Measurements from ENCODE around the gene NENF.
"Not testable (repeated sequence)": the region's sequence is repeated elsewhere in the genome, so short reads cannot be mapped to it uniquely, and the experiment has no call there.

Gene NENF

DNA sequence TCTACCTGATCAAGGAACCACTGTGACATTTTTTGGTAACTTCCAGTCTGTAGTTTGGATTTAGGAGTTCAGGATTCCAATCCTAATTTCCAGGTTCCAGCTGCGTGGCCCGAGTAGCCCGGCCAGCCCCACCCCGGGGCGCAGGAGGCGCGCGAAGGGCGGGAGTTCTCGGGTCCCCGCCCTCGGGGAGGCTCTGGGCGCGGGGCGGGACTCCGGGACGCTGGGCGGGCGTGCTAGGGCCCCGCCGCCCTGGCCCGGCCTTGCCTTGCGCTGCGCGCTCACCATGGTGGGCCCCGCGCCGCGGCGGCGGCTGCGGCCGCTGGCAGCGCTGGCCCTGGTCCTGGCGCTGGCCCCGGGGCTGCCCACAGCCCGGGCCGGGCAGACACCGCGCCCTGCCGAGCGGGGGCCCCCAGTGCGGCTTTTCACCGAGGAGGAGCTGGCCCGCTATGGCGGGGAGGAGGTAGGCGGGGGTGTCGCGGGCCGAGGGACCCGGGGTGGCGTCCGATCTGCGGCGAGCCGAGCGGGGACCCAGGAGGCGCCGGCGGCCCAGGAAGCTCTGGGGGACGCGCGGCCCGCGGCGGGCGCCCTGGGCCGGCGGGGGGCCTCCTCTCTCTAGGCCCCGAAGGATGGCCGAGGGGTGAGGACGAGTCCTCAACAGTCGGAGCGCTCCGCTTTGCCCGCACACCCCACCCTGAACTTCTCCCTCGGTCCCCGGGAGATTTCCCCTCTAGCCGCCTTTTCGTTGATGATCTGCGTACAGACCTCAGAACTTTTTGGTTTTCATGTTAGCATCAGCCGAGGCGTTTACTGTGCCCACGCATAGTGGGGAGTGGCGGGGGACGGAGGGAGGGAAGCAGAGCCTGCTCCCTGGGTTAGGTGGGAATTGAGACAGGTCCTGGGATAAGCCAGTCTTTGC, at the start of gene NENF:
NENF (plus strand) TSS at position 260 of the 916 bp plus-strand sequence; CDS start at position 284, 24 bp downstream.
- peak within 1 kb of the TSS; percentile 78 for H3K4me3 ChIP-seq (ENCODE audit: low read length)
- peak; percentile 79 for DNase-seq (ENCODE audit: low read depth)
- TF ChIP-seq, protein P1, sequence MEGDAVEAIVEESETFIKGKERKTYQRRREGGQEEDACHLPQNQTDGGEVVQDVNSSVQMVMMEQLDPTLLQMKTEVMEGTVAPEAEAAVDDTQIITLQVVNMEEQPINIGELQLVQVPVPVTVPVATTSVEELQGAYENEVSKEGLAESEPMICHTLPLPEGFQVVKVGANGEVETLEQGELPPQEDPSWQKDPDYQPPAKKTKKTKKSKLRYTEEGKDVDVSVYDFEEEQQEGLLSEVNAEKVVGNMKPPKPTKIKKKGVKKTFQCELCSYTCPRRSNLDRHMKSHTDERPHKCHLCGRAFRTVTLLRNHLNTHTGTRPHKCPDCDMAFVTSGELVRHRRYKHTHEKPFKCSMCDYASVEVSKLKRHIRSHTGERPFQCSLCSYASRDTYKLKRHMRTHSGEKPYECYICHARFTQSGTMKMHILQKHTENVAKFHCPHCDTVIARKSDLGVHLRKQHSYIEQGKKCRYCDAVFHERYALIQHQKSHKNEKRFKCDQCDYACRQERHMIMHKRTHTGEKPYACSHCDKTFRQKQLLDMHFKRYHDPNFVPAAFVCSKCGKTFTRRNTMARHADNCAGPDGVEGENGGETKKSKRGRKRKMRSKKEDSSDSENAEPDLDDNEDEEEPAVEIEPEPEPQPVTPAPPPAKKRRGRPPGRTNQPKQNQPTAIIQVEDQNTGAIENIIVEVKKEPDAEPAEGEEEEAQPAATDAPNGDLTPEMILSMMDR (conservative IDR thresholded peaks at IDR 0.05; ENCODE audit: low read length), result no peak

DNA sequence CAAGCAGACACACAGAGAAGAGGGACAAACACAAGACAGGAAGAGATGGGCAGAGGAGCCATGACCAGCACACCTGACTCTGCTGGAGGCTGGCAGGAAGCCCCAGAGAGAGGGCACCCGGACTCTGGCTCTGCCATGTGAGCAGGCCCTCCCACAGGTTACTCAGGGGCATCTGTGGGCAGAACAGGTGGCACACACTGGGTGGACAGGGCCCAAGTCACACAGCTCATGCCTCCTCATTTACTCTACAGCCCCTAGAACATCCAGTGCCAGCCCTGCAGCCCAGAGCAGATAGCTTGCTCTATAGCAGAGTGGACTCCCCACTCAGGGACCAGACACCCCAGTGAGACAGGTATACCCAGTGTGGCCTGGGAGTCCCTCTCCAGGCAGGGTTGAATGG, 46.7 kb upstream of the NENF start:
- H3K4me3 ChIP-seq (ENCODE audit: low read length), result no peak overlapping the region
- TF ChIP-seq, protein P1 (conservative IDR thresholded peaks at IDR 0.05; ENCODE audit: low read length), result no peak
- no peak for DNase-seq (ENCODE audit: low read depth)

DNA sequence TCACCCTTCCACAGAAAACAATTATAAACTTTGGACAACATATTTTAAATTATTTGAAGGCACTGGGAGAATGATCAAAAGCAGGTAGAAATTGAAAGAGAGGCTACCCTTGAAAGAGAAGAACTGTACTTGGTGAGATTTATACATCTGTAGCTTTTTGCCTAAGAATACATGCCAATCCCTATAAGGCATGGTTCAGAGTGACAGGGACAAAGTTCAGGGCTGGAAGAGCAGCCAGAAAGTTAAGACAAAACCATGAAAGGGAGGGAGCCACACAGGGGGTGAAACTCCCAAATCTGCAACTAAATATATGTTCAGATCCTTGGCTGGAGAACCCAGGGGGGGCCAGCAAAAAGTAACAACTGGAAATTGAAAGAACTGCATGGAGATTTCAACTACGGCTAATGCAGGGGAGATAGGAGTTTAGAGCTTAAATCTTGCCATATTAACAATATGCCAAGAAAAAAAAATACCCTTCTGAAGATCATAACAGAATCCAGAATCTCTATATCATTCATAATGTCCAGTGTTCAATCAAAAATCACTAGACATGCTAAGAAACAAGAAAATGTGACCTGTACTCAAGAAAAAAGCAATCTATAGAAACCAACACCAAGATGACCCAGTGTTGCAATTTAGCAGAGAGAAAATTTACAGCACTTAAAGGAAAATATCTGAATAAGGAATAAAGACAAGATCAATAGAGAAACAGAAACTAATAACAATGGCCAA, 43.6 kb upstream of the NENF start:
- no peak overlapping the region for H3K4me3 ChIP-seq (ENCODE audit: low read length)
- TF ChIP-seq, protein P1 (conservative IDR thresholded peaks at IDR 0.05; ENCODE audit: low read length), result no peak
- no peak for DNase-seq (ENCODE audit: low read depth)

DNA sequence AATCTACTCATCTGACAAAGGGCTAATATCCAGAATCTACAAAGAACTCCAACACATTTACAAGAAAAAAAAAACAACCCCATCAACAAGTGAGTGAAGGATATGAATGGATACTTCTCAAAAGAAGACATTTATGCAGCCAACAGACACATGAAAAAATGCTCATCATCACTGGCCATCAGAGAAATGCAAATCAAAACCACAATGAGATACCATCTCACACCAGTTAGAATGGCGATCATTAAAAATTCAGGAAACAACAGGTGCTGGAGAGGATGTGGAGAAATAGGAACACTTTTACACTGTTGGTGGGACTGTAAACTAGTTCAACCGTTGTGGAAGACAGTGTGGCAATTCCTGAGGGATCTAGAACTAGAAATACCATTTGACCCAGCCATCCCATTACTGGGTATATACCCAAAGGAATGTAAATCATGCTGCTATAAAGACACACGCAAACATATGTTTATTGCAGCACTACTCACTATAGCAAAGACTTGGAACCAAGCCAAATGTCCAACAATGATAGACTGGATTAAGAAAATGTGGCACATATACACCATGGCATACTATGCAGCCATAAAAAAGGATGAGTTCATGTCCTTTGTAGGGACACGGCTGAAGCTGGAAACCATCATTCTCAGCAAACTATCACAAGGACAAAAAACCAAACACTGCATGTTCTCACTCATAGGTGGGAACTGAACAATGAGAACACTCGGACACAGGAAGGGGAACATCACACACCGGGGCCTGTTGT, 36.9 kb upstream of the NENF start:
- H3K4me3 ChIP-seq (ENCODE audit: low read length); DNase-seq (ENCODE audit: low read depth): not testable (repeated sequence)

DNA sequence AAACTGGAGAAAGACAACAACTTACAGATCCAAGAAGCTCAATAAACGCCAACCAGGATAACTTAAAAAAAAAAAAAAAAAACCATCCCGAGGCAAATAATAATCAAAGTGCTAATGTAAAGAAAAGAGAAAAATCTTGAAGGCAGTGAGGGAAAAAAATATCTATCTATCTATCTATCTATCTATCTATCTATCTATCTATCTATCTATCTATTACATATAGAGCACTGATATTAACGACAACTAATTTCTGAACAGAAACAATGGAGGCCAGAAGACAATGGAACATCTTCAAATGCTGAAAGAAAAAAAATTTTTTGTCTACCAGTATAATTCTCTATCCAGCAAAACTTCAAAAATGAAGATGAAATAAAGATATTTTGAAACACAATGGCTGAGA, 36.1 kb upstream of the NENF start:
- no peak for DNase-seq (ENCODE audit: low read depth)
- no peak overlapping the region for H3K4me3 ChIP-seq (ENCODE audit: low read length)
- TF ChIP-seq, protein P1 (conservative IDR thresholded peaks at IDR 0.05; ENCODE audit: low read length), result no peak

DNA sequence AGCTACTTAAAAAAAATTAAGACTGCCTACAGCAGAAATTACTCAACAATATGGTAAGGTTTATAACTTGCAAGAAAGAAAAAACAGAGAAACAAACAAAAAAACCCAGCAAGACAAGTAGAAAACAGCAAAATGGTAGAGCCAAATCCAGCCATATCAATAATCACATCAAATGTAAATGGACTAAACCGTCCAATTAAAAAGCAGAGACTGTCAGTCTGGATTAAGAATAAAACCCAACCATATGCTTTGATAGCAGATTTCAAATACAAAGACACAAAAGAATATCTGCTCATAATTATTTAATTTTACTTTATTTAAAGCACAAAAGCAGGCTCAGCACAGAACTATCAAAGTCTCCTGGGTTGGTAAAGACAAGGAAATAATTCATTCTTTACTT, 35.5 kb upstream of the NENF start:
- TF ChIP-seq, protein P1 (conservative IDR thresholded peaks at IDR 0.05; ENCODE audit: low read length), result no peak
- no peak overlapping the region for H3K4me3 ChIP-seq (ENCODE audit: low read length)
- DNase-seq (ENCODE audit: low read depth), result no peak

DNA sequence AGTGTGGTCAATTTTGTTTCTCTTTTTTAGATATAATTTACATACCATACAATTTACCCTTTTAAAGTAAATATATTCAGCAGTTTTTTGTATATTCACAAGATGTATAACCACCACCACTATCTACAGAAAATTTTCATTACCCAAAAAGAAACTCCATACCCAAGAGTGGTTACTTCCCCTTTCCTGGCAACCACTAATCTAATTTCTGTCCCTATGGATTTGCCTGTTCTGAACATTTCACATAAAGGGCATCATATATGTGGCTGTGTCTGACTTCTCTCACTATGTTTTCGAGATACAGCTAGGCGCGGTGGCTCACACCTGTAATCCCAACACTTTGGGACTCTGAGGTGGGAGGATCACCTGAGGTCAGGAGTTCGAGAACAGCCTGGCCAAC, 31.7 kb upstream of the NENF start:
- DNase-seq (ENCODE audit: low read depth), result no peak
- no peak overlapping the region for H3K4me3 ChIP-seq (ENCODE audit: low read length)
- TF ChIP-seq, protein P1 (conservative IDR thresholded peaks at IDR 0.05; ENCODE audit: low read length), result no peak
